H9 (cell line): ENCODE measurements around the gene ITCH. TPM values are rescaled to one million over a fixed set of nuclear protein-coding genes. Genes with fewer than 3 reads are reported as not detected.

ENCODE experiments used
- DNase-seq: peaks from one replicate; pipeline ENCODE4 v3.0.0-alpha.2; 2017
- H2AFZ ChIP-seq: one replicate; pipeline ENCODE4 v1.6.1; 2013; ENCODE audit warnings: mild to moderate bottlenecking, low read length, control low read depth, moderate library complexity
- H2AK5ac ChIP-seq: 2 replicates; pipeline ENCODE4 v1.6.1; 2013; ENCODE audit warnings: low read length, control low read depth, mixed read lengths; ENCODE audit not compliant: insufficient read length
- H2BK120ac ChIP-seq: one replicate; pipeline ENCODE4 v1.6.1; 2013; ENCODE audit warnings: low read depth, mild to moderate bottlenecking, low read length, control low read depth, inconsistent platforms; ENCODE audit not compliant: poor library complexity, severe bottlenecking
- H2BK12ac ChIP-seq: 2 replicates; pipeline ENCODE4 v1.6.1; 2013; ENCODE audit warnings: low read length, control low read depth, mixed read lengths, low read depth; ENCODE audit not compliant: insufficient read length
- H2BK15ac ChIP-seq: 2 replicates; pipeline ENCODE4 v1.6.1; 2013; ENCODE audit warnings: low read depth, low read length, control low read depth
- H2BK20ac ChIP-seq: one replicate; pipeline ENCODE4 v1.6.1; 2013; ENCODE audit warnings: low read depth, mild to moderate bottlenecking, low read length, control low read depth, inconsistent platforms; ENCODE audit not compliant: poor library complexity, severe bottlenecking
- H2BK5ac ChIP-seq: 2 replicates; pipeline ENCODE4 v1.6.1; 2013; ENCODE audit warnings: low read length, control low read depth, mixed read lengths; ENCODE audit not compliant: insufficient read length
- H3K14ac ChIP-seq: 2 replicates; pipeline ENCODE4 v1.6.1; 2013; ENCODE audit warnings: low read length, control low read depth; ENCODE audit not compliant: insufficient read depth
- H3K18ac ChIP-seq: 2 replicates; pipeline ENCODE4 v1.6.1; 2013; ENCODE audit warnings: low read depth, mild to moderate bottlenecking, mixed read lengths, low read length, control low read depth; ENCODE audit not compliant: insufficient read length
- H3K23ac ChIP-seq: 2 replicates; pipeline ENCODE4 v1.6.1; 2013; ENCODE audit warnings: low read length, control low read depth, mixed read lengths, low read depth; ENCODE audit not compliant: insufficient read length
- H3K23me2 ChIP-seq: 2 replicates; pipeline ENCODE4 v1.6.1; 2013; ENCODE audit warnings: low read depth, mild to moderate bottlenecking, mixed read lengths, low read length, control low read depth; ENCODE audit not compliant: insufficient read length, poor library complexity, severe bottlenecking
- H3K27ac ChIP-seq: 2 replicates; pipeline ENCODE4 v1.5.1; 2013; ENCODE audit warnings: low read length, control low read depth, mixed read lengths, low read depth; ENCODE audit not compliant: insufficient read length
- H3K27me3 ChIP-seq: 2 replicates; pipeline ENCODE4 v1.6.1; 2013; ENCODE audit warnings: low read length, control low read depth, inconsistent platforms; ENCODE audit not compliant: insufficient read depth
- H3K4ac ChIP-seq: 2 replicates; pipeline ENCODE4 v1.6.1; 2013; ENCODE audit warnings: low read depth, mild to moderate bottlenecking, control low read depth, inconsistent platforms, low read length, moderate library complexity
- H3K4me1 ChIP-seq: 2 replicates; pipeline ENCODE4 v1.6.1; 2013; ENCODE audit warnings: low read length, control low read depth, inconsistent platforms; ENCODE audit not compliant: insufficient read depth
- H3K4me2 ChIP-seq: 2 replicates; pipeline ENCODE4 v1.6.1; 2013; ENCODE audit warnings: low read length, control low read depth, mixed read lengths; ENCODE audit not compliant: insufficient read length, insufficient read depth
- H3K56ac ChIP-seq: 2 replicates; pipeline ENCODE4 v1.6.1; 2013; ENCODE audit warnings: low read depth, mild to moderate bottlenecking, mixed read lengths, low read length, control low read depth; ENCODE audit not compliant: insufficient read length
- H3K79me1 ChIP-seq: 2 replicates; pipeline ENCODE4 v1.6.1; 2013; ENCODE audit warnings: low read depth, mild to moderate bottlenecking, moderate library complexity, low read length, control low read depth, inconsistent platforms; ENCODE audit not compliant: insufficient read depth, poor library complexity, severe bottlenecking
- H3K79me2 ChIP-seq: 2 replicates; pipeline ENCODE4 v1.6.1; 2013; ENCODE audit warnings: low read length, control low read depth, inconsistent platforms; ENCODE audit not compliant: insufficient read depth
- H3K9ac ChIP-seq: 2 replicates; pipeline ENCODE4 v1.6.1; 2013; ENCODE audit warnings: low read length, control low read depth, mixed read lengths; ENCODE audit not compliant: insufficient read length; ENCODE audit errors: extremely low read depth
- H3K9me3 ChIP-seq: one replicate; pipeline ENCODE4 v1.6.1; 2013; ENCODE audit warnings: low read depth, low read length, inconsistent platforms; ENCODE audit not compliant: control insufficient read depth
- H3T11ph ChIP-seq: one replicate; pipeline ENCODE4 v1.6.1; 2013; ENCODE audit warnings: mild to moderate bottlenecking, low read length, control low read depth, inconsistent platforms
- H4K20me1 ChIP-seq: one replicate; pipeline ENCODE4 v1.6.1; 2013; ENCODE audit not compliant: control insufficient read depth, insufficient read length, insufficient read depth
- H4K5ac ChIP-seq: 2 replicates; pipeline ENCODE4 v1.6.1; 2013; ENCODE audit warnings: low read depth, mild to moderate bottlenecking, mixed read lengths, low read length, control low read depth; ENCODE audit not compliant: insufficient read length
- H4K8ac ChIP-seq: replicated peaks from 2 replicates; pipeline ENCODE4 v1.6.1; 2013; ENCODE audit warnings: low read length, control low read depth, mixed read lengths, low read depth; ENCODE audit not compliant: insufficient read length
- H4K91ac ChIP-seq: 2 replicates; pipeline ENCODE4 v1.6.1; 2013; ENCODE audit warnings: low read depth, mild to moderate bottlenecking, moderate library complexity, mixed read lengths, low read length, control low read depth; ENCODE audit not compliant: insufficient read length
- H3K27ac Mint-ChIP-seq, 3 experiments: 2 replicates in 2 of 3; 3 replicates in 1 of 3; pipeline ENCODE4 v1.8.0; 2020 to 2021; ENCODE audit warnings: mixed read lengths in 3 of 3, mild to moderate bottlenecking in 1 of 3, moderate library complexity in 1 of 3
- H3K27me3 Mint-ChIP-seq: 2 replicates; pipeline ENCODE4 v1.8.0; 2021; ENCODE audit warnings: low read depth, mild to moderate bottlenecking, moderate library complexity, mixed read lengths
- H3K36me3 Mint-ChIP-seq, 3 experiments: 2 replicates in 2 of 3; 3 replicates in 1 of 3; pipeline ENCODE4 v1.8.0; 2020 to 2021; ENCODE audit warnings: low read depth in 3 of 3, mixed read lengths in 3 of 3; ENCODE audit not compliant: insufficient read depth in 1 of 3
- H3K4me1 Mint-ChIP-seq, 2 experiments: 2 replicates each; pipeline ENCODE4 v1.8.0; 2020; ENCODE audit warnings: mixed read lengths in 2 of 2
- H3K4me3 Mint-ChIP-seq, 2 experiments: 2 replicates in 1 of 2; 3 replicates in 1 of 2; pipeline ENCODE4 v1.8.0; 2020 to 2021; ENCODE audit warnings: mild to moderate bottlenecking in 2 of 2, mixed read lengths in 2 of 2, moderate library complexity in 1 of 2
- H3K9me3 Mint-ChIP-seq, 2 experiments: 2 replicates in 1 of 2; 3 replicates in 1 of 2; pipeline ENCODE4 v1.8.0; 2020; ENCODE audit warnings: mild to moderate bottlenecking in 2 of 2, mixed read lengths in 2 of 2, moderate library complexity in 1 of 2
- CTCF ChIP-seq: fragments of 200-600 bp; sonication (generic); conservative IDR thresholded peaks from 3 replicates; pipeline ENCODE4 v1.8.0; 2021; ENCODE audit warnings: antibody characterized with exemption, mild to moderate bottlenecking
- WGBS: extraction: QIAGEN DNeasy Blood & Tissue Kit; methylation state at CpG from one replicate; pipeline ENCODE4 v1.1.7; 2013; ENCODE audit warnings: missing lambda C conversion rate, low lambda C conversion rate, mixed read lengths; ENCODE audit not compliant: insufficient read length; ENCODE audit errors: extremely low coverage; 5-methylcytosine and 5-hydroxymethylcytosine counted together
- total RNA-seq: library from RNA; stranded (reverse); gene quantifications from 2 replicates; pipeline ENCODE4 v1.2.1, GENCODE V29; 2021

Gene ITCH
- total RNA-seq, 1 experiment from 2014 or later = 55.9 TPM

DNA sequence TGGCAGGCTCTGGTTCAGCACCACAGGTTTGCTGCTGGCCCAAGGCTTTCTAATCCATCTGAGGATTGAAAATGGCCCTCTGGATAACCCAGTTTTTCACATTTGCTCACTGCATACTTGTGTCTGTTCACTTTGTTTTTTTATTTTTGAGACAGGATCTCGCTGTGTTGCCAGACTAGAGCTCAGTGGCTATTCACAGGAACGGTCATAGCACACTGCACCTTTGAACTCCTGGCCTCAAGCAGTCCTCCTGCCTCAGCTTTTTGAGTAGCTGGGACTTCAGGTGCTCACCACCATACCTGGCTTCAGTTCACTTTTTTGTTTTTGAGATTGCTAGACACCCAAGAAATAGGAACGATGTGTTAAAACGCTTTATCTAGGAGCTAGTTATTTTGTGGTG is 57.9 kb downstream of the ITCH start:
- no peak overlapping the region for H2BK12ac ChIP-seq
- peak overlapping the region in 2 of 3 experiments; percentile 21 to 46; a peak in 4 of 7 replicates for H3K27ac Mint-ChIP-seq
- H3K23me2 ChIP-seq = no peaks in the 10 kb centered on the region

More for the DNA sequence above, 57.9 kb downstream of the ITCH start:
- Histone ChIP-seq H3K18ac (no peak overlapping the region), H3K23ac (no peak overlapping the region), H2AK5ac (no peak overlapping the region), H2AFZ (no peak overlapping the region), H4K91ac (no peak overlapping the region), H4K20me1 (no peaks in the 10 kb centered on the region), H3K4me2 (no peak overlapping the region), H3K14ac (no peak overlapping the region), H2BK120ac (no peak overlapping the region), H3K27me3 (no peaks in the 10 kb centered on the region), H2BK5ac (no peak overlapping the region), H3K79me2 (no peaks in the 10 kb centered on the region), H3K9ac (no peak overlapping the region), H4K5ac (no peak overlapping the region), H2BK20ac (no peak overlapping the region), H4K8ac (no peak overlapping the region), H3K79me1 (peaks cover 3% of the 10 kb centered on the region), H3K4me1 (no peaks in the 10 kb centered on the region), H3T11ph (no peak overlapping the region), H3K27ac (no peak overlapping the region), H3K56ac (no peak overlapping the region), H3K4ac (no peak overlapping the region), H2BK15ac (no peak overlapping the region), H3K9me3 (no peaks in the 10 kb centered on the region)
- H3K4me1 Mint-ChIP-seq = no peaks in the 10 kb centered on the region
- H3K36me3 Mint-ChIP-seq = peaks cover 8 to 74% (median 56%) of the 10 kb centered on the region in 3 experiments; a peak in 6 of 7 replicates
- no peaks in the 10 kb centered on the region for H3K9me3 Mint-ChIP-seq
- H3K27me3 Mint-ChIP-seq = no peaks in the 10 kb centered on the region
- DNase-seq = no peak
- H3K4me3 Mint-ChIP-seq = no peak overlapping the region
- TF ChIP-seq CTCF = no peak
- WGBS = no CpG with 5 or more reads among the region's 4 CpGs
